Parathyroid adenoma (tissue), 2 donors: ENCODE measurements around the gene ADARB2.

Source experiments
- H2AFZ ChIP-seq: fragments of 300-600 bp; sonication (generic); one replicate; pipeline ENCODE4 v1.7.0; 2017; ENCODE audit warnings: antibody characterized with exemption, mild to moderate bottlenecking
- H3K27ac ChIP-seq: fragments of 300-600 bp; sonication (generic); one replicate; pipeline ENCODE4 v1.7.0; 2017
- H3K27me3 ChIP-seq: fragments of 300-600 bp; sonication (generic); one replicate; pipeline ENCODE4 v1.7.0; 2017; ENCODE audit warnings: low read length; ENCODE audit not compliant: control insufficient read depth, insufficient read depth
- H3K36me3 ChIP-seq: fragments of 300-600 bp; sonication (generic); one replicate; pipeline ENCODE4 v1.7.0; 2017; ENCODE audit warnings: low read length; ENCODE audit not compliant: control insufficient read depth, insufficient read depth
- H3K4me1 ChIP-seq: fragments of 300-600 bp; sonication (generic); one replicate; pipeline ENCODE4 v1.7.0; 2017; ENCODE audit warnings: control low read depth
- H3K4me2 ChIP-seq: fragments of 300-600 bp; sonication (generic); one replicate; pipeline ENCODE4 v1.7.0; 2017; ENCODE audit warnings: low read length
- H3K4me3 ChIP-seq: fragments of 300-600 bp; sonication (generic); one replicate; pipeline ENCODE4 v1.7.0; 2017; ENCODE audit warnings: low read depth, low read length
- H3K79me2 ChIP-seq: fragments of 300-600 bp; sonication (generic); one replicate; pipeline ENCODE4 v1.7.0; 2017; ENCODE audit warnings: control low read depth
- H3K9ac ChIP-seq: fragments of 300-600 bp; sonication (generic); one replicate; pipeline ENCODE4 v1.7.0; 2017; ENCODE audit warnings: mild to moderate bottlenecking
- H3K9me3 ChIP-seq: fragments of 300-600 bp; sonication (generic); one replicate; pipeline ENCODE4 v1.7.0; 2017; ENCODE audit warnings: low read length; ENCODE audit not compliant: control insufficient read depth
- CTCF ChIP-seq: fragments of 300-600 bp; sonication (generic); IDR thresholded peaks from one replicate; pipeline ENCODE4 v1.7.0; 2017; ENCODE audit warnings: antibody characterized with exemption, mild to moderate bottlenecking
- donor health status: primary hyperparathyroidism.

Gene ADARB2

GRCh38 chr10:1335642-1336041 lies 401.7 kb downstream of the ADARB2 start:
- Histone ChIP-seq H3K27ac (no peak overlapping the region), H2AFZ (no peak overlapping the region), H3K9ac (no peak overlapping the region), H3K4me1 (no peaks in the 10 kb centered on the region), H3K4me2 (no peak overlapping the region), H3K9me3 (no peaks in the 10 kb centered on the region), H3K4me3 (no peak overlapping the region), H3K27me3 (no peaks in the 10 kb centered on the region), H3K79me2 (no peaks in the 10 kb centered on the region), H3K36me3 (no peaks in the 10 kb centered on the region)
- no peak for TF ChIP-seq CTCF

- Histone ChIP-seq H3K4me2 (no peak overlapping the region), H3K27me3 (no peaks in the 10 kb centered on the region), H2AFZ (no peak overlapping the region), H3K9ac (no peak overlapping the region), H3K4me3 (no peak overlapping the region), H3K79me2 (no peaks in the 10 kb centered on the region), H3K4me1 (no peaks in the 10 kb centered on the region), H3K36me3 (no peaks in the 10 kb centered on the region), H3K9me3 (no peaks in the 10 kb centered on the region), H3K27ac (no peak overlapping the region)
- no peak for TF ChIP-seq CTCF
Measured at GRCh38 chr10:1333981-1334380, 403.3 kb downstream of the ADARB2 start.

GRCh38 chr10:1331560-1331959 lies 405.8 kb downstream of the ADARB2 start:
- Histone ChIP-seq H3K9me3 (no peaks in the 10 kb centered on the region), H3K79me2 (no peaks in the 10 kb centered on the region), H3K27ac (no peak overlapping the region), H3K4me1 (no peaks in the 10 kb centered on the region), H3K4me3 (no peak overlapping the region), H3K9ac (no peak overlapping the region), H2AFZ (no peak overlapping the region), H3K36me3 (no peaks in the 10 kb centered on the region), H3K4me2 (no peak overlapping the region), H3K27me3 (no peaks in the 10 kb centered on the region)
- no peak for TF ChIP-seq CTCF

- Histone ChIP-seq H3K79me2 (no peaks in the 10 kb centered on the region), H2AFZ (no peak overlapping the region), H3K4me2 (no peak overlapping the region), H3K27ac (no peak overlapping the region), H3K9ac (no peak overlapping the region), H3K27me3 (no peaks in the 10 kb centered on the region), H3K4me1 (no peaks in the 10 kb centered on the region), H3K9me3 (no peaks in the 10 kb centered on the region), H3K4me3 (no peak overlapping the region), H3K36me3 (no peaks in the 10 kb centered on the region)
- no peak for TF ChIP-seq CTCF
Measured at GRCh38 chr10:1329622-1330021, 407.7 kb downstream of the ADARB2 start.

- no peaks in the 10 kb centered on the region for H3K9me3 ChIP-seq
- H3K79me2 ChIP-seq = no peaks in the 10 kb centered on the region
- no peak overlapping the region for H2AFZ ChIP-seq
- TF ChIP-seq CTCF = no peak
- no peaks in the 10 kb centered on the region for H3K27me3 ChIP-seq
- H3K4me1 ChIP-seq = no peaks in the 10 kb centered on the region
- H3K9ac ChIP-seq = no peak overlapping the region
- no peaks in the 10 kb centered on the region for H3K36me3 ChIP-seq
- H3K4me2 ChIP-seq = no peak overlapping the region
- H3K4me3 ChIP-seq = no peak overlapping the region
- H3K27ac ChIP-seq = no peak overlapping the region
Measured at GRCh38 chr10:1328981-1329614, 408.2 kb downstream of the ADARB2 start.
